Measurements from ENCODE around the gene DYNLRB2. TPM values are rescaled to one million over a fixed set of nuclear protein-coding genes. Genes with fewer than 3 reads are reported as not detected.
A peak's percentile ranks its signal among the peaks of the same experiment; 100 is the strongest.

The DYNLRB2 gene
- total RNA-seq, 6 experiments from 2014 or later: 0.47 to 0.64 TPM; not detected in 4

DNA sequence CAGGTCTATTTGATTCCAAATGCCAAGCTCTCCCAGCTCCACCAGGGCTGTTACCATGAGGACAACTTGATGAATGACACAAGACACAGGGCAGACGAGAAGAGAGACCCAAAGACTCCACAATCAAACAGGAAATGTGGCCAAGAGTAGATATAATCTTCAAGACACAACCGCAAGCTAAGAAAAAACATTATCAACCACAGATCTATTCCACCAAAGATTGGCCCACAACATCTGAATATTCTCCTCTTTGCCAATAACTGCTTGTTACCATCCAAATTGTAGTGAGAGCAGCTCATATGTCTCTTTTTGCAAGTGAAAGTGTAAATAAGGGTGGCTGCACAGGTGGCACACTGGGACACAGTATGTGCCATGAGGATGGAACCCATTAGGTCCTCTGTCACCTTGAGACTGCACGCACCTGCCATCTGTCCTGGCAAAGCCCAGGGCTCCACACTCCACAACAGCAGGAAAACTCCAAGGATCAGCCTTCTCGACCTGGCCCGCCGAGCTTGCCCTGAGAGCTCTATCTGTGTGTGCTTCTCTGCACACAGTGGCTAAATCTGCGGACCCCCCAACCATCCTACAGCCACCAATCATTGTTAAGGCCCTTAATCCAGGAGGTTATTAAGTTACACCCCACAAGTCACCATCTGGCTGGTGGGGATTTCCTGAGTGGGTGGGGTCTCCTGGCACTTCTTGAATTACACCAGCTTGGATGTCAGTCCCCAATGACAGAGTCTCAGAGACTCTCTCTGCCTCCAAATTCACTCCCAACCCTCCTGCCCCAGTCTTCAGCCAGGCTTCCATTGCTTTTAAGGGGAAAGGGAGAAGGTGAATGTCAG lies 50.5 kb downstream of the DYNLRB2 start:
- Histone ChIP-seq H3K9me3 (no peaks in the 10 kb centered on the region), H3K36me3 (no peaks in the 10 kb centered on the region), H3K4me1 (no peaks in the 10 kb centered on the region), H3K4me3 (no peak overlapping the region), H3K27ac (no peak overlapping the region), H3K27me3 (no peaks in the 10 kb centered on the region)
- ATAC-seq: peak in 1 of 4 donors; percentile 20
- intact Hi-C loops (cut with DNase I): no loop called here
- no peak for DNase-seq
- WGBS (ENCODE audit: insufficient coverage, low coverage, low lambda C conversion rate, missing lambda C conversion rate): 29% methylated on average over 2 of the region's 7 CpGs
- no peak for TF ChIP-seq POLR2A (IDR thresholded peaks at IDR 0.05)
- TF ChIP-seq, protein P1, sequence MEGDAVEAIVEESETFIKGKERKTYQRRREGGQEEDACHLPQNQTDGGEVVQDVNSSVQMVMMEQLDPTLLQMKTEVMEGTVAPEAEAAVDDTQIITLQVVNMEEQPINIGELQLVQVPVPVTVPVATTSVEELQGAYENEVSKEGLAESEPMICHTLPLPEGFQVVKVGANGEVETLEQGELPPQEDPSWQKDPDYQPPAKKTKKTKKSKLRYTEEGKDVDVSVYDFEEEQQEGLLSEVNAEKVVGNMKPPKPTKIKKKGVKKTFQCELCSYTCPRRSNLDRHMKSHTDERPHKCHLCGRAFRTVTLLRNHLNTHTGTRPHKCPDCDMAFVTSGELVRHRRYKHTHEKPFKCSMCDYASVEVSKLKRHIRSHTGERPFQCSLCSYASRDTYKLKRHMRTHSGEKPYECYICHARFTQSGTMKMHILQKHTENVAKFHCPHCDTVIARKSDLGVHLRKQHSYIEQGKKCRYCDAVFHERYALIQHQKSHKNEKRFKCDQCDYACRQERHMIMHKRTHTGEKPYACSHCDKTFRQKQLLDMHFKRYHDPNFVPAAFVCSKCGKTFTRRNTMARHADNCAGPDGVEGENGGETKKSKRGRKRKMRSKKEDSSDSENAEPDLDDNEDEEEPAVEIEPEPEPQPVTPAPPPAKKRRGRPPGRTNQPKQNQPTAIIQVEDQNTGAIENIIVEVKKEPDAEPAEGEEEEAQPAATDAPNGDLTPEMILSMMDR (IDR thresholded peaks at IDR 0.05): no peak

DNA sequence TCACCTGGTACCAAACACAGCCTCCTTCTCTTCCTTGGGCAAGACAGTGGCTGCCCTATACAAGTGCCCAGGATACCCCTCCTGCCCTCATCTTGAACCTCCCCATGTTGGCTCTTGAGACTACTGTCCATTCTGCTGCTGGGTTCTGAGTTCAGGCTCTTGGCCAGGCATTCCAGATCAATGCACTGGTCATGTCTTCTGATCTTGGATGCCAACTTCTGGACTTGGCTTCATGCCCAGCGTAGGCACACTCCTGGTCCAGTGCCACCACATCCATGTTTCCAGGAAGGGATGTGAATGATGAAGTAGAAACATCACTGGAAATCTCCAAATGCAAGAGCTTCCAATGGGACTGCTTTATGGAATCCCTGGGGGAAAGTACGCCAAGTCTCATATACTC lies 51.5 kb downstream of the DYNLRB2 start:
- TF ChIP-seq, protein P1 (IDR thresholded peaks at IDR 0.05): no peak
- TF ChIP-seq POLR2A (IDR thresholded peaks at IDR 0.05): no peak
- no peaks in the 10 kb centered on the region for H3K9me3 ChIP-seq
- DNase-seq: peak in 2 of 3 donors; percentile 42 to 65
- H3K27ac ChIP-seq: no peak overlapping the region
- H3K36me3 ChIP-seq: no peaks in the 10 kb centered on the region
- no peaks in the 10 kb centered on the region for H3K4me1 ChIP-seq
- H3K27me3 ChIP-seq: no peaks in the 10 kb centered on the region
- intact Hi-C loops (cut with DNase I): no loop called here
- peak; percentile 61 to 80 (median 74) for ATAC-seq
- 45% methylated on average over 1 of the region's 2 CpGs for WGBS (ENCODE audit: insufficient coverage, low coverage, low lambda C conversion rate, missing lambda C conversion rate)
- H3K4me3 ChIP-seq: no peak overlapping the region

DNA sequence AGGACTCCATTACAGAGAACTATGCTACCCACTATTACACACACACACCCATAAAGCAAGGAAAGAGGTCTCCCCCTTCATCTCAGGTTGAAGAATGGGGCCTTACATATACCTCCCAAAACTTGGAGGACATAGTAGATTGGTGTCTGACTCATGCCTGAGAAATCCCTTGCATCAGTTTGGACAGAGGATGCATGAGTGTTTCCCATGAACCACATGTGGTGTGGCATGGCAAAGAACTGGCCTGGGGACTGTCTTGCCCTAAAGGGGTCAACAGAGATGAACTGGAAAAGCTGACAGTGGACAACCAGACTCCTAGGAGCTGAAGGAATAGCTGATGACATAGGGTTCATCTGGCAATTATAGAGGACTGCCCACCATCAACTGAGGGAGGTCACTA lies 54.0 kb downstream of the DYNLRB2 start:
- intact Hi-C loops (cut with DNase I): no loop called here
- Histone ChIP-seq H3K27ac (no peak overlapping the region), H3K36me3 (no peaks in the 10 kb centered on the region), H3K4me3 (no peak overlapping the region), H3K4me1 (no peaks in the 10 kb centered on the region), H3K9me3 (no peaks in the 10 kb centered on the region), H3K27me3 (no peaks in the 10 kb centered on the region)
- DNase-seq (no peak), ATAC-seq (no peak)
- no peak for TF ChIP-seq POLR2A (IDR thresholded peaks at IDR 0.05)
- TF ChIP-seq, protein P1 (IDR thresholded peaks at IDR 0.05): no peak

DNA sequence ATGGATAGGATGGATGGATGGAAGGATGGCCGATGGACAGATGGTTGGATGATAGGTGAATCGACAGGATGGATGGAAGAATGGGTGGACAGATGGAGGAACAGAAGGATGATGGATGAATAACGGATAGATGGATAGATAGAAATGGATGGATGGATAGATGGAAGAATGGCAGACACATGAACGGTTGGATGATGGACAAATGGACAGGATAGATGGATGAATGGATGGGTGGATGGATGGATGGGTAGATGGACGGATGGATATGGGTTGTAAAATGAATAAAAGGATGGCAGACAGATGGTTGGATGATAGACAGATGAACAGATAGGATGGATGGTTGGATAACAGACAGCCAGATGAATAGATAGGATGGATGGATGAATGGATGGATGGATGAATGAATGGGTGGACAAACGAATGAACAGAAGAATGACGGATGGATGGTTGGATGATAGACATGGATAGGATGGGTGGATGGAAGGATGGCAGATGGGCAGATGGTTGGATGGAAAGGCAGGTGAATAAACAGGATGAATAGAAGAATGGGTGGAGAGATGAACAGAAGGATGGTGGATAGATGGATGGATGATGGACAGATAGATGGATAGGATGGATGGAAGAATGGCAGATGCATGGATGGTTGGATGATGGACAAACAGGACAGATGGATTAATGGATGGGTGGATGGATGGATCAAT lies 55.9 kb downstream of the DYNLRB2 start:
- Histone ChIP-seq H3K27me3 (no peaks in the 10 kb centered on the region), H3K4me3 (no peak overlapping the region), H3K4me1 (no peaks in the 10 kb centered on the region), H3K27ac (no peak overlapping the region), H3K9me3 (no peaks in the 10 kb centered on the region), H3K36me3 (no peaks in the 10 kb centered on the region)
- ATAC-seq: no peak
- no peak for DNase-seq
- no peak for TF ChIP-seq POLR2A (IDR thresholded peaks at IDR 0.05)
- TF ChIP-seq, protein P1 (IDR thresholded peaks at IDR 0.05): no peak
- intact Hi-C loops (cut with DNase I): no loop called here
- WGBS (ENCODE audit: insufficient coverage, low coverage, low lambda C conversion rate, missing lambda C conversion rate): 76% methylated on average over 7 of the region's 7 CpGs
